IMR-90 (cell line): ENCODE results near the gene OR6F1. TPM values are rescaled to one million over a fixed set of nuclear protein-coding genes. Genes with fewer than 3 reads are reported as not detected.

Source experiments
- ATAC-seq: fragments of 200-7000 bp; cut with Tn5 transposase; 2 replicates; pipeline ENCODE4 v1.9.1; 2020; ENCODE audit warnings: low read depth, mild to moderate bottlenecking, moderate library complexity
- BruUV-seq: library from RNA; stranded (reverse); fragments of 400-500 nt; replicated peaks from 2 replicates; lab custom pipeline; 2021; lab: Mats Ljungman, UMichigan
- CTCF ChIA-PET: fragments of 300-600 bp; formaldehyde crosslinking; extraction: SDS; loops from one replicate; lab custom pipeline; 2021; ENCODE audit warnings: antibody characterized with exemption; lab: Yijun Ruan, JAX
- POLR2A ChIA-PET: fragments of 300-600 bp; sonication (Branson Sonifier 250); formaldehyde crosslinking; loops from one replicate; lab custom pipeline; 2022; ENCODE audit warnings: antibody characterized with exemption; ENCODE audit not compliant: unreplicated experiment; lab: Charles Lee
- DNase-seq: peaks from one replicate; pipeline ENCODE4 v3.0.0; 2013
- H2AFZ ChIP-seq: replicated peaks from 2 replicates; pipeline ENCODE3; 2013; ENCODE audit warnings: low read length, mild to moderate bottlenecking; ENCODE audit not compliant: poor library complexity
- H2AK5ac ChIP-seq: 2 replicates; pipeline ENCODE4 v1.6.1; 2013; ENCODE audit warnings: low read depth, low read length, inconsistent platforms
- H2AK9ac ChIP-seq: replicated peaks from 2 replicates; pipeline ENCODE3; 2013; ENCODE audit warnings: mild to moderate bottlenecking, low read depth, low read length, moderate library complexity; ENCODE audit not compliant: poor library complexity
- H2BK120ac ChIP-seq: 2 replicates; pipeline ENCODE4 v1.6.1; 2013; ENCODE audit warnings: low read depth, low read length, inconsistent platforms
- H2BK15ac ChIP-seq: 3 replicates; pipeline ENCODE4 v1.6.1; 2013; ENCODE audit warnings: low read depth, low read length, inconsistent platforms
- H2BK20ac ChIP-seq: 2 replicates; pipeline ENCODE4 v1.6.1; 2013; ENCODE audit warnings: low read depth, mild to moderate bottlenecking, inconsistent platforms, low read length, moderate library complexity
- H2BK5ac ChIP-seq: 2 replicates; pipeline ENCODE4 v1.6.1; 2013; ENCODE audit warnings: mild to moderate bottlenecking, low read depth, low read length, inconsistent platforms; ENCODE audit not compliant: poor library complexity, severe bottlenecking
- H3K14ac ChIP-seq: replicated peaks from 2 replicates; pipeline ENCODE4 v1.6.1; 2013; ENCODE audit warnings: low read depth, low read length, inconsistent platforms
- H3K18ac ChIP-seq: 2 replicates; pipeline ENCODE4 v1.6.1; 2013; ENCODE audit warnings: low read depth, low read length, control low read depth
- H3K23ac ChIP-seq: 2 replicates; pipeline ENCODE4 v1.6.1; 2013; ENCODE audit warnings: low read depth, low read length, inconsistent platforms
- H3K27ac ChIP-seq: 2 replicates; pipeline ENCODE4 v1.5.1; 2013; ENCODE audit warnings: mild to moderate bottlenecking, control low read depth, low read length; ENCODE audit not compliant: insufficient read depth
- H3K27me3 ChIP-seq: 2 replicates; pipeline ENCODE4 v1.6.1; 2013; ENCODE audit warnings: low read length; ENCODE audit not compliant: control insufficient read depth, insufficient read depth
- H3K36me3 ChIP-seq: 2 replicates; pipeline ENCODE4 v1.6.1; 2013; ENCODE audit warnings: low read length, mixed read lengths; ENCODE audit not compliant: control insufficient read depth, insufficient read depth
- H3K4ac ChIP-seq: 2 replicates; pipeline ENCODE4 v1.6.1; 2013; ENCODE audit warnings: low read depth, low read length, inconsistent platforms
- H3K4me1 ChIP-seq: 2 replicates; pipeline ENCODE4 v1.6.1; 2013; ENCODE audit warnings: low read length, mixed read lengths; ENCODE audit not compliant: control insufficient read depth, insufficient read depth
- H3K4me2 ChIP-seq: 2 replicates; pipeline ENCODE4 v1.6.1; 2013; ENCODE audit warnings: low read depth, mild to moderate bottlenecking, control low read depth, low read length, moderate library complexity
- H3K4me3 ChIP-seq: 2 replicates; pipeline ENCODE4 v1.5.1; 2013; ENCODE audit warnings: low read depth, mild to moderate bottlenecking, control low read depth, low read length, moderate library complexity; ENCODE audit not compliant: insufficient read depth
- H3K56ac ChIP-seq: 2 replicates; pipeline ENCODE4 v1.6.1; 2013; ENCODE audit warnings: low read length, inconsistent platforms; ENCODE audit not compliant: insufficient read depth; ENCODE audit errors: extremely low read depth
- H3K79me1 ChIP-seq, 2 experiments: 2 replicates each; pipeline ENCODE4 v1.6.1; 2013; ENCODE audit warnings: low read length in 2 of 2, inconsistent platforms in 1 of 2, low read depth in 1 of 2
- H3K9ac ChIP-seq: 2 replicates; pipeline ENCODE4 v1.6.1; 2013; ENCODE audit warnings: low read depth, low read length, control low read depth
- H3K9me1 ChIP-seq: 2 replicates; pipeline ENCODE4 v1.6.1; 2013; ENCODE audit warnings: low read length, inconsistent platforms; ENCODE audit not compliant: insufficient read depth
- H3K9me3 ChIP-seq: 2 replicates; pipeline ENCODE4 v1.6.1; 2013; ENCODE audit warnings: low read length; ENCODE audit not compliant: control insufficient read depth, insufficient read depth
- H4K20me1 ChIP-seq: 2 replicates; pipeline ENCODE4 v1.6.1; 2013; ENCODE audit warnings: low read length, inconsistent platforms; ENCODE audit not compliant: insufficient read depth
- H4K5ac ChIP-seq: 2 replicates; pipeline ENCODE4 v1.6.1; 2013; ENCODE audit warnings: mild to moderate bottlenecking, low read depth, low read length, control low read depth
- H4K8ac ChIP-seq, 2 experiments: 2 replicates each; pipeline ENCODE4 v1.6.1; 2013; ENCODE audit warnings: low read depth in 2 of 2, low read length in 2 of 2, control low read depth in 1 of 2, inconsistent platforms in 1 of 2
- H4K91ac ChIP-seq: 2 replicates; pipeline ENCODE4 v1.6.1; 2013; ENCODE audit warnings: low read depth, low read length, inconsistent platforms; ENCODE audit not compliant: insufficient read depth
- FOS ChIP-seq: fragments of 150-350 bp; IDR thresholded peaks from 2 replicates; pipeline ENCODE4 v1.6.1; 2016; ENCODE audit warnings: low read depth, low read length
- WGBS, 2 experiments: methylation state at CpG; one replicate each; pipeline versions ENCODE4 v1.1.5 to v1.1.7; 2013; ENCODE audit warnings: missing lambda C conversion rate in 2 of 2; ENCODE audit not compliant: insufficient read length in 1 of 2; ENCODE audit errors: extremely low coverage in 2 of 2; 5-methylcytosine and 5-hydroxymethylcytosine counted together
- dilution Hi-C: fragments of 300-500 bp; cut with HindIII; formaldehyde crosslinking; loops from one replicate; pipeline ENCODE4 v1.14.3; 2018; ENCODE audit warnings: low sequenced_read_pairs; ENCODE audit not compliant: unreplicated experiment
- in situ Hi-C: fragments of 300-500 bp; cut with MboI; formaldehyde crosslinking; loops from 3 replicates; pipeline ENCODE4 v1.14.3; 2019; ENCODE audit warnings: low sequenced_read_pairs, inconsistent platforms, mixed read lengths
- intact Hi-C: fragments of 100-400 bp; cut with micrococcal nuclease; formaldehyde crosslinking; loops from 2 replicates; pipeline ENCODE4 v1.10.0; 2022
- polyA plus RNA-seq, 3 experiments: library from polyadenylated mRNA; depleted of rRNA; stranded (reverse); fragments of >200 nt; gene quantifications; 2 replicates each; pipeline ENCODE4 v1.2.3, GENCODE V29; 2012; ENCODE audit warnings: low replicate concordance in 1 of 3
- total RNA-seq: library from RNA; depleted of rRNA; stranded (reverse); fragments of >200 nt; gene quantifications from 2 replicates; pipeline ENCODE4 v1.2.3, GENCODE V29; 2012

The OR6F1 gene
- total and polyA plus RNA-seq, 2 of the 4 experiments (the other 2 are of a cell fraction), result not detected

DNA sequence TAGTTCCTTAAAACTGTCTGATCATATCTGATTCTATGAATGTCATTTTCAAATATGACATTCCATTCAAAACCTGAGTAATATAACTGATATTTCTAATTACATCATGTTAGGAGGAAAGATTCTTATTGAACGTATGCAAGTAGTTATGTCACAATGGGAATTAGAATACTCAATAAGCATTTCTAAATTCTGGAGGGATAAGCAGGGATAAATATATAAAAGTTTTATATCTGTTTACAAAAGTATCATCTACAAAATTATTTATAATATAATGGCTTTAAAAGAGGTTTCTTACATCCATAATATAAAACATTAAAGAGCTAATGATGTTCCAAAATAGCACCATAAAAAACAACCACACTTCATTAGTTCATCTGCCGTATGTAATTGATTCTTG lies 31.6 kb upstream of the OR6F1 start, which contains the start of gene OR14A2:
TSS of gene OR14A2 (minus strand) at position 101 of the 400 bp plus-strand sequence.
- no peak within 1 kb of the TSS; the same call in 1 of the 2 replicates for H4K5ac ChIP-seq
- no peak within 1 kb of the TSS for H2AFZ ChIP-seq
- ATAC-seq, result no peak
- no peak within 1 kb of the TSS for H3K14ac ChIP-seq
- H2BK120ac ChIP-seq, result no peak within 1 kb of the TSS
- CTCF ChIA-PET, result no interaction called here
- dilution Hi-C loops, result no loop called here
- H3K56ac ChIP-seq, result no peak within 1 kb of the TSS
- in situ Hi-C loops, result no loop called here
- no peak within 1 kb of the TSS for H2AK9ac ChIP-seq
- H4K91ac ChIP-seq, result no peak within 1 kb of the TSS
- H3K4me3 ChIP-seq, result no peak within 1 kb of the TSS
- no peaks in the 10 kb centered on the region for H3K36me3 ChIP-seq
- no peak within 1 kb of the TSS for H3K23ac ChIP-seq
- POLR2A ChIA-PET, result no interaction called here
- H2AK5ac ChIP-seq, result no peak within 1 kb of the TSS
- H3K9ac ChIP-seq, result no peak within 1 kb of the TSS
- H3K79me1 ChIP-seq, result no peaks in the 10 kb centered on the region
- H2BK20ac ChIP-seq, result no peak within 1 kb of the TSS
- no peak within 1 kb of the TSS for H2BK15ac ChIP-seq
- no peaks in the 10 kb centered on the region for H4K20me1 ChIP-seq
- no peak for DNase-seq
- no peaks in the 10 kb centered on the region for H3K9me1 ChIP-seq
- H3K9me3 ChIP-seq, result peaks cover 15% of the 10 kb centered on the region
- intact Hi-C loops, result no loop called here
- H2BK5ac ChIP-seq, result peak within 1 kb of the TSS; percentile 82
- no peak within 1 kb of the TSS; the same call in 1 of the 2 replicates for H3K4me2 ChIP-seq
- no peaks in the 10 kb centered on the region for H3K27me3 ChIP-seq
- no peak within 1 kb of the TSS for H3K27ac ChIP-seq
- H4K8ac ChIP-seq, result no peak within 1 kb of the TSS
- TF ChIP-seq FOS, result no peak
- no TSS peak for BruUV-seq
- H3K4ac ChIP-seq, result no peak within 1 kb of the TSS
- H3K18ac ChIP-seq, result peak within 1 kb of the TSS; percentile 59; the same call in 1 of the 2 replicates
- no peaks in the 10 kb centered on the region for H3K4me1 ChIP-seq
- WGBS, 2 experiments, result no CpG with 5 or more reads among the region's 2 CpGs
